HepG2 (cell line): ENCODE data around the gene CTNNA3. TPM values are rescaled to one million over a fixed set of nuclear protein-coding genes. Genes with fewer than 3 reads are reported as not detected.

Source experiments
- CAMTA2 ChIP-seq: sonication (generic); formaldehyde crosslinking; IDR thresholded peaks from 2 replicates; pipeline ENCODE4 v1.4.0; 2020; ENCODE audit warnings: mild to moderate bottlenecking, missing genetic modification reagents, borderline replicate concordance
- FOSL2 ChIP-seq: sonication (generic); formaldehyde crosslinking; IDR thresholded peaks from 2 replicates; pipeline ENCODE4 v1.4.0; 2020; ENCODE audit warnings: missing genetic modification reagents
- GATAD2A ChIP-seq: IDR thresholded peaks from 2 replicates; pipeline ENCODE4 v1.6.1; 2016
- HNF4A ChIP-seq: sonication (generic); formaldehyde crosslinking; IDR thresholded peaks from 2 replicates; pipeline ENCODE4 v1.4.0; 2020; ENCODE audit warnings: missing genetic modification reagents
- NPAS2 ChIP-seq: sonication (generic); formaldehyde crosslinking; IDR thresholded peaks from 2 replicates; pipeline ENCODE4 v1.8.0; 2022; ENCODE audit warnings: mild to moderate bottlenecking, missing genetic modification reagents, borderline replicate concordance
- SIX1 ChIP-seq: sonication (generic); formaldehyde crosslinking; IDR thresholded peaks from 2 replicates; pipeline ENCODE4 v1.4.0; 2020; ENCODE audit warnings: missing genetic modification reagents, borderline replicate concordance
- SIX4 ChIP-seq: sonication (generic); formaldehyde crosslinking; IDR thresholded peaks from 2 replicates; pipeline ENCODE4 v1.4.0; 2020; ENCODE audit warnings: missing genetic modification reagents
- SMAD3 ChIP-seq: sonication (generic); formaldehyde crosslinking; IDR thresholded peaks from 2 replicates; pipeline ENCODE4 v1.4.0; 2020; ENCODE audit warnings: missing genetic modification reagents
- TEAD3 ChIP-seq: optimal IDR thresholded peaks from 2 replicates; pipeline ENCODE3; 2016; ENCODE audit warnings: borderline replicate concordance
- ZNF124 ChIP-seq: sonication (generic); formaldehyde crosslinking; IDR thresholded peaks from 2 replicates; pipeline ENCODE4 v1.4.0; 2020; ENCODE audit warnings: missing genetic modification reagents
- ZNF460 ChIP-seq: sonication (generic); formaldehyde crosslinking; IDR thresholded peaks from 2 replicates; pipeline ENCODE4 v1.5.1; 2020; ENCODE audit warnings: missing genetic modification reagents, mild to moderate bottlenecking, borderline replicate concordance
- ZNF530 ChIP-seq: sonication (generic); formaldehyde crosslinking; IDR thresholded peaks from 2 replicates; pipeline ENCODE4 v1.5.0; 2020; ENCODE audit warnings: low read depth, mild to moderate bottlenecking, missing genetic modification reagents
- ZNF563 ChIP-seq: sonication (generic); formaldehyde crosslinking; IDR thresholded peaks from 2 replicates; pipeline ENCODE4 v1.8.0; 2022; ENCODE audit warnings: mild to moderate bottlenecking, moderate library complexity, missing genetic modification reagents
- ZNF678 ChIP-seq: sonication (generic); formaldehyde crosslinking; IDR thresholded peaks from 2 replicates; pipeline ENCODE4 v1.4.0; 2020; ENCODE audit warnings: mild to moderate bottlenecking, missing genetic modification reagents
- ZNF788 ChIP-seq: sonication (generic); formaldehyde crosslinking; IDR thresholded peaks from 2 replicates; pipeline ENCODE4 v1.5.0; 2020; ENCODE audit warnings: mild to moderate bottlenecking, missing genetic modification reagents, borderline replicate concordance
- polyA plus RNA-seq, 8 experiments: library from polyadenylated mRNA; depleted of rRNA in 3 of 8; stranded (reverse) in 7 of 8; unstranded in 1 of 8; fragments of >200 nt; fragmentation: Illumina TruSeq in 4 of 8; extraction: Trizol in 4 of 8; gene quantifications; 2 replicates each; pipeline versions ENCODE4 v1.2.1 to v1.2.3, GENCODE V29; 2011 to 2016; ENCODE audit warnings: low read depth in 4 of 8, missing spikeins in 1 of 8, mixed read lengths in 1 of 8; ENCODE audit not compliant: insufficient read depth in 1 of 8
- total RNA-seq, 5 experiments: library from RNA; depleted of rRNA; stranded (reverse); fragments of >200 nt; fragmentation: Illumina TruSeq; extraction: Trizol; gene quantifications; 2 replicates each; pipeline ENCODE4 v1.2.3, GENCODE V29; 2016; ENCODE audit warnings: low read depth in 1 of 5
- TF ChIP-seq, protein P1 (sequence below): sonication (generic); formaldehyde crosslinking; IDR thresholded peaks from 2 replicates; pipeline ENCODE4 v1.4.0; 2020; ENCODE audit warnings: missing genetic modification reagents
- TF ChIP-seq, protein P2 (sequence below): IDR thresholded peaks from 2 replicates; pipeline ENCODE4 v1.6.1; 2016; ENCODE audit warnings: control low read depth
- TF ChIP-seq, protein P3 (sequence below): sonication (generic); formaldehyde crosslinking; IDR thresholded peaks from 2 replicates; pipeline ENCODE4 v1.5.1; 2020; ENCODE audit warnings: missing genetic modification reagents, mild to moderate bottlenecking, borderline replicate concordance
- TF ChIP-seq, protein P4 (sequence below): sonication (generic); formaldehyde crosslinking; IDR thresholded peaks from 2 replicates; pipeline ENCODE4 v1.5.0; 2020; ENCODE audit warnings: mild to moderate bottlenecking, missing genetic modification reagents
- TF ChIP-seq, protein P5 (sequence below): IDR thresholded peaks from 2 replicates; pipeline ENCODE4 v1.6.1; 2012; ENCODE audit warnings: low read length, improper control_type of control experiment
- TF ChIP-seq, protein P6 (sequence below): sonication (generic); formaldehyde crosslinking; IDR thresholded peaks from 2 replicates; pipeline ENCODE4 v1.8.1; 2023; ENCODE audit warnings: missing genetic modification reagents, mild to moderate bottlenecking, borderline replicate concordance

The CTNNA3 gene
- total and polyA plus RNA-seq, 2 of the 13 experiments (the other 11 are each of a cell fraction or from before 2014, with no cell fraction given): not detected

DNA sequence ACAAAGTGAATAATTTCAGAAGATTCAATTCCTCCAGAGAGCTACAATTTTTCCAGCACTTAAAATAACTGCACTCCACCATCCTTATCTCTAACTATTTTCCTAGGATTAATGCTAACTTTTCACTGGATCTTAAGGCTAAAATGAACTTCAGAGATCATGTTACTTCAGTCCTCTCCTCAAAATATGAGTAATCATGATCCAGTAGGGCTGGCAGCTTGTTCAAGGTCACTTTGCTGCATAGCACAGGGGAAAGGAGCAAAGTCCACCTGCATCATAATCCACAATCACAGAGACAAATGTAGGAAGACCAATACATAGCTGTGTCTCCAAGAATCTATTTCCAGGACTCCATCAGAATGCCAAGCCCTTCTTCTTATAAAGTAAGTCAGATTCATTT is 619.9 kb downstream of the CTNNA3 start (continued):
- TF ChIP-seq ZNF678 (no peak), TEAD3 (CRISPR knock-in tag) (peak; percentile 17), GATAD2A (CRISPR knock-in tag) (0 out of 2 replicates have a peak, but pooled peaks have one; percentile 25), SMAD3 (CRISPR knock-in tag) (no peak), CAMTA2 (no peak), NPAS2 (CRISPR knock-in tag) (no peak), ZNF124 (no peak), HNF4A (CRISPR knock-in tag) (peak; percentile 88), ZNF563 (CRISPR knock-in tag) (no peak), ZNF788 (CRISPR knock-in tag) (no peak), FOSL2 (CRISPR knock-in tag) (peak; percentile 60), SIX1 (CRISPR knock-in tag) (0 out of 2 replicates have a peak, but pooled peaks have one; percentile 64), SIX4 (peak; percentile 57; the same call in 1 of the 2 replicates), ZNF530 (CRISPR knock-in tag) (no peak), ZNF460 (CRISPR knock-in tag) (no peak)
- TF ChIP-seq, protein P1, sequence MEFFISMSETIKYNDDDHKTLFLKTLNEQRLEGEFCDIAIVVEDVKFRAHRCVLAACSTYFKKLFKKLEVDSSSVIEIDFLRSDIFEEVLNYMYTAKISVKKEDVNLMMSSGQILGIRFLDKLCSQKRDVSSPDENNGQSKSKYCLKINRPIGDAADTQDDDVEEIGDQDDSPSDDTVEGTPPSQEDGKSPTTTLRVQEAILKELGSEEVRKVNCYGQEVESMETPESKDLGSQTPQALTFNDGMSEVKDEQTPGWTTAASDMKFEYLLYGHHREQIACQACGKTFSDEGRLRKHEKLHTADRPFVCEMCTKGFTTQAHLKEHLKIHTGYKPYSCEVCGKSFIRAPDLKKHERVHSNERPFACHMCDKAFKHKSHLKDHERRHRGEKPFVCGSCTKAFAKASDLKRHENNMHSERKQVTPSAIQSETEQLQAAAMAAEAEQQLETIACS (CRISPR knock-in tag): no peak
- TF ChIP-seq, protein P2, sequence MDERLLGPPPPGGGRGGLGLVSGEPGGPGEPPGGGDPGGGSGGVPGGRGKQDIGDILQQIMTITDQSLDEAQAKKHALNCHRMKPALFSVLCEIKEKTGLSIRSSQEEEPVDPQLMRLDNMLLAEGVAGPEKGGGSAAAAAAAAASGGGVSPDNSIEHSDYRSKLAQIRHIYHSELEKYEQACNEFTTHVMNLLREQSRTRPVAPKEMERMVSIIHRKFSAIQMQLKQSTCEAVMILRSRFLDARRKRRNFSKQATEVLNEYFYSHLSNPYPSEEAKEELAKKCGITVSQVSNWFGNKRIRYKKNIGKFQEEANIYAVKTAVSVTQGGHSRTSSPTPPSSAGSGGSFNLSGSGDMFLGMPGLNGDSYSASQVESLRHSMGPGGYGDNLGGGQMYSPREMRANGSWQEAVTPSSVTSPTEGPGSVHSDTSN: no peak
- TF ChIP-seq, protein P3, sequence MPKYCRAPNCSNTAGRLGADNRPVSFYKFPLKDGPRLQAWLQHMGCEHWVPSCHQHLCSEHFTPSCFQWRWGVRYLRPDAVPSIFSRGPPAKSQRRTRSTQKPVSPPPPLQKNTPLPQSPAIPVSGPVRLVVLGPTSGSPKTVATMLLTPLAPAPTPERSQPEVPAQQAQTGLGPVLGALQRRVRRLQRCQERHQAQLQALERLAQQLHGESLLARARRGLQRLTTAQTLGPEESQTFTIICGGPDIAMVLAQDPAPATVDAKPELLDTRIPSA (CRISPR knock-in tag): no peak
- TF ChIP-seq, protein P4, sequence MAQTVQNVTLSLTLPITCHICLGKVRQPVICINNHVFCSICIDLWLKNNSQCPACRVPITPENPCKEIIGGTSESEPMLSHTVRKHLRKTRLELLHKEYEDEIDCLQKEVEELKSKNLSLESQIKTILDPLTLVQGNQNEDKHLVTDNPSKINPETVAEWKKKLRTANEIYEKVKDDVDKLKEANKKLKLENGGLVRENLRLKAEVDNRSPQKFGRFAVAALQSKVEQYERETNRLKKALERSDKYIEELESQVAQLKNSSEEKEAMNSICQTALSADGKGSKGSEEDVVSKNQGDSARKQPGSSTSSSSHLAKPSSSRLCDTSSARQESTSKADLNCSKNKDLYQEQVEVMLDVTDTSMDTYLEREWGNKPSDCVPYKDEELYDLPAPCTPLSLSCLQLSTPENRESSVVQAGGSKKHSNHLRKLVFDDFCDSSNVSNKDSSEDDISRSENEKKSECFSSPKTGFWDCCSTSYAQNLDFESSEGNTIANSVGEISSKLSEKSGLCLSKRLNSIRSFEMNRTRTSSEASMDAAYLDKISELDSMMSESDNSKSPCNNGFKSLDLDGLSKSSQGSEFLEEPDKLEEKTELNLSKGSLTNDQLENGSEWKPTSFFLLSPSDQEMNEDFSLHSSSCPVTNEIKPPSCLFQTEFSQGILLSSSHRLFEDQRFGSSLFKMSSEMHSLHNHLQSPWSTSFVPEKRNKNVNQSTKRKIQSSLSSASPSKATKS: no peak
- TF ChIP-seq, protein P5, sequence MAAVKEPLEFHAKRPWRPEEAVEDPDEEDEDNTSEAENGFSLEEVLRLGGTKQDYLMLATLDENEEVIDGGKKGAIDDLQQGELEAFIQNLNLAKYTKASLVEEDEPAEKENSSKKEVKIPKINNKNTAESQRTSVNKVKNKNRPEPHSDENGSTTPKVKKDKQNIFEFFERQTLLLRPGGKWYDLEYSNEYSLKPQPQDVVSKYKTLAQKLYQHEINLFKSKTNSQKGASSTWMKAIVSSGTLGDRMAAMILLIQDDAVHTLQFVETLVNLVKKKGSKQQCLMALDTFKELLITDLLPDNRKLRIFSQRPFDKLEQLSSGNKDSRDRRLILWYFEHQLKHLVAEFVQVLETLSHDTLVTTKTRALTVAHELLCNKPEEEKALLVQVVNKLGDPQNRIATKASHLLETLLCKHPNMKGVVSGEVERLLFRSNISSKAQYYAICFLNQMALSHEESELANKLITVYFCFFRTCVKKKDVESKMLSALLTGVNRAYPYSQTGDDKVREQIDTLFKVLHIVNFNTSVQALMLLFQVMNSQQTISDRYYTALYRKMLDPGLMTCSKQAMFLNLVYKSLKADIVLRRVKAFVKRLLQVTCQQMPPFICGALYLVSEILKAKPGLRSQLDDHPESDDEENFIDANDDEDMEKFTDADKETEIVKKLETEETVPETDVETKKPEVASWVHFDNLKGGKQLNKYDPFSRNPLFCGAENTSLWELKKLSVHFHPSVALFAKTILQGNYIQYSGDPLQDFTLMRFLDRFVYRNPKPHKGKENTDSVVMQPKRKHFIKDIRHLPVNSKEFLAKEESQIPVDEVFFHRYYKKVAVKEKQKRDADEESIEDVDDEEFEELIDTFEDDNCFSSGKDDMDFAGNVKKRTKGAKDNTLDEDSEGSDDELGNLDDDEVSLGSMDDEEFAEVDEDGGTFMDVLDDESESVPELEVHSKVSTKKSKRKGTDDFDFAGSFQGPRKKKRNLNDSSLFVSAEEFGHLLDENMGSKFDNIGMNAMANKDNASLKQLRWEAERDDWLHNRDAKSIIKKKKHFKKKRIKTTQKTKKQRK: no peak
- TF ChIP-seq, protein P6, sequence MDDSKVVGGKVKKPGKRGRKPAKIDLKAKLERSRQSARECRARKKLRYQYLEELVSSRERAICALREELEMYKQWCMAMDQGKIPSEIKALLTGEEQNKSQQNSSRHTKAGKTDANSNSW (CRISPR knock-in tag): no peak
